Osteoblast (primary cell): ENCODE results near the gene ZEB1. TPM values are rescaled to one million over a fixed set of nuclear protein-coding genes. Genes with fewer than 3 reads are reported as not detected.
"Not testable (repeated sequence)": the region's sequence is repeated elsewhere in the genome, so short reads cannot be mapped to it uniquely, and the experiment has no call there.

Experiments used
- DNase-seq: peaks from one replicate; pipeline ENCODE4 v3.0.0; 2011; ENCODE audit warnings: low spot score, mixed read lengths; ENCODE audit not compliant: insufficient read length; ENCODE audit errors: missing footprints
- H2AFZ ChIP-seq: 2 replicates; pipeline ENCODE4 v1.6.0; 2011; ENCODE audit warnings: mild to moderate bottlenecking, low read length
- H3K27ac ChIP-seq: 2 replicates; pipeline ENCODE4 v1.5.1; 2011; ENCODE audit warnings: mild to moderate bottlenecking, low read depth, low read length, moderate library complexity
- H3K27me3 ChIP-seq: 2 replicates; pipeline ENCODE4 v1.6.0; 2012; ENCODE audit warnings: mild to moderate bottlenecking, control low read depth, inconsistent platforms, low read length, moderate library complexity; ENCODE audit not compliant: insufficient read depth
- H3K36me3 ChIP-seq: 2 replicates; pipeline ENCODE4 v1.5.1; 2011; ENCODE audit warnings: mild to moderate bottlenecking, low read length, control low read depth, moderate library complexity; ENCODE audit not compliant: insufficient read depth
- H3K4me1 ChIP-seq: 2 replicates; pipeline ENCODE4 v1.5.1; 2011; ENCODE audit warnings: mild to moderate bottlenecking, low read length, control low read depth, moderate library complexity; ENCODE audit not compliant: insufficient read depth
- H3K4me2 ChIP-seq: 2 replicates; pipeline ENCODE4 v1.6.0; 2011; ENCODE audit warnings: mild to moderate bottlenecking, low read length; ENCODE audit not compliant: insufficient read depth
- H3K4me3 ChIP-seq: fragments of 200-600 bp; sonication (generic); 3 replicates; pipeline ENCODE4 v1.5.1; 2012; ENCODE audit warnings: mild to moderate bottlenecking, low read length, inconsistent platforms; ENCODE audit not compliant: insufficient read depth
- H3K79me2 ChIP-seq: 2 replicates; pipeline ENCODE4 v1.6.0; 2012; ENCODE audit warnings: mild to moderate bottlenecking, low read length, control low read depth, inconsistent platforms; ENCODE audit not compliant: insufficient read depth
- H3K9me3 ChIP-seq: 2 replicates; pipeline ENCODE4 v1.5.1; 2011; ENCODE audit warnings: low read depth, low read length, control low read depth
- H4K20me1 ChIP-seq: 2 replicates; pipeline ENCODE4 v1.6.0; 2012; ENCODE audit warnings: mild to moderate bottlenecking, low read length, control low read depth; ENCODE audit not compliant: insufficient read depth
- CTCF ChIP-seq: IDR thresholded peaks from 2 replicates; pipeline ENCODE4 v1.5.1; 2011; ENCODE audit warnings: mild to moderate bottlenecking, low read depth, low read length, moderate library complexity; ENCODE audit errors: extremely low read depth
- total RNA-seq: library from RNA; depleted of rRNA; stranded (reverse); fragments of >200 nt; gene quantifications from 2 replicates; pipeline ENCODE4 v1.2.3, GENCODE V29; 2012

ZEB1 gene
- total RNA-seq, 1 donor, result 56.1 TPM

- no peak overlapping the region for H3K27ac ChIP-seq
- H3K9me3 ChIP-seq, result no peaks in the 10 kb centered on the region
- no peak overlapping the region for H3K4me3 ChIP-seq
- no peaks in the 10 kb centered on the region for H3K27me3 ChIP-seq
- peaks cover 15% of the 10 kb centered on the region for H4K20me1 ChIP-seq
- DNase-seq, result no peak
- H3K36me3 ChIP-seq, result no peaks in the 10 kb centered on the region
- H2AFZ ChIP-seq, result no peak overlapping the region
- H3K79me2 ChIP-seq, result peaks cover 82% of the 10 kb centered on the region
- no peak for TF ChIP-seq CTCF
- H3K4me2 ChIP-seq, result no peak overlapping the region
- H3K4me1 ChIP-seq, result peaks cover 9% of the 10 kb centered on the region
Observed at GRCh38 chr10:31362023-31362641, 43.1 kb downstream of the ZEB1 start.

GRCh38 chr10:31363696-31364095 is 44.7 kb downstream of the ZEB1 start:
- H4K20me1 ChIP-seq, H2AFZ ChIP-seq: not testable (repeated sequence)

DNA sequence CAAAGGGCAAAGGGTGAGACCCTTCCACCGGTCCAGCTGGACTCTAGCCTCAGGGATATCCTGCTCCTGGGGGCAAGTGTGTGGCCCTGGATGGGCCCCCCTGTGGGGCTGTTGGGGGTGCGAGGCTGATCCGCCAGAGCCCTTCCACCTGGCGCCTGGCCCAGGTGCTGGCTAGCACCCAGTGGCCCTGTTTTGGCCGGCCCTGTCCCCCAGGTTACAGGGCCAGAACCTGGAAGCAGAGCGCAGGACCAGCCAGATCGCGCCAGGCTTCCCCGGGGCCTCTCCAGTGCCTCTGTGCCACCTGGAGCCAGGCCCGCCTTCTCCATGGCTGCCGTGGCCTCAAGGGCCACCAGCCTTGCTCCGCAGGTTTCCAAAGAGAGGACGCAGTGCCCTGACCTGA is 45.2 kb downstream of the ZEB1 start:
- peaks cover 84% of the 10 kb centered on the region for H3K79me2 ChIP-seq

More at GRCh38 chr10:31363696-31364095, 44.7 kb downstream of the ZEB1 start:
- not testable (repeated sequence) for DNase-seq, H3K36me3 ChIP-seq, H3K4me2 ChIP-seq, H3K4me3 ChIP-seq, H3K4me1 ChIP-seq, H3K9me3 ChIP-seq, H3K27ac ChIP-seq, H3K27me3 ChIP-seq
- H3K79me2 ChIP-seq, result peaks cover 84% of the 10 kb centered on the region

GRCh38 chr10:31366703-31367102 is 47.7 kb downstream of the ZEB1 start:
- Histone ChIP-seq H3K4me3 (no peak overlapping the region), H3K4me2 (no peak overlapping the region), H2AFZ (no peak overlapping the region), H3K4me1 (no peaks in the 10 kb centered on the region), H4K20me1 (no peaks in the 10 kb centered on the region), H3K36me3 (no peaks in the 10 kb centered on the region), H3K79me2 (peaks cover 88% of the 10 kb centered on the region), H3K9me3 (no peaks in the 10 kb centered on the region), H3K27me3 (no peaks in the 10 kb centered on the region), H3K27ac (no peak overlapping the region)
- TF ChIP-seq CTCF, result no peak
- no peak for DNase-seq

More for the DNA sequence above, 45.2 kb downstream of the ZEB1 start:
- H3K4me3 ChIP-seq, H3K4me2 ChIP-seq, DNase-seq, H3K4me1 ChIP-seq, H3K9me3 ChIP-seq, H3K36me3 ChIP-seq, H3K27ac ChIP-seq, H2AFZ ChIP-seq, H3K27me3 ChIP-seq, H4K20me1 ChIP-seq: not testable (repeated sequence)

GRCh38 chr10:31368724-31369123 is 49.7 kb downstream of the ZEB1 start:
- H3K4me2 ChIP-seq, result no peak overlapping the region
- no peaks in the 10 kb centered on the region for H4K20me1 ChIP-seq
- DNase-seq, result no peak
- TF ChIP-seq CTCF, result no peak
- H3K4me1 ChIP-seq, result no peaks in the 10 kb centered on the region
- no peaks in the 10 kb centered on the region for H3K27me3 ChIP-seq
- H2AFZ ChIP-seq, result no peak overlapping the region
- no peak overlapping the region for H3K27ac ChIP-seq
- no peaks in the 10 kb centered on the region for H3K36me3 ChIP-seq
- no peaks in the 10 kb centered on the region for H3K9me3 ChIP-seq
- no peak overlapping the region for H3K4me3 ChIP-seq
- peaks cover 89% of the 10 kb centered on the region for H3K79me2 ChIP-seq
